Activated T-cell treated with anti-CD3 and anti-CD28 coated beads, Interleukin-2, amount 50 U/mL, for 24 hours (primary cell): Measurements from ENCODE around the gene SUPT7L.

Experiments used
- DNase-seq: peaks from one replicate; pipeline ENCODE4 v3.0.0-alpha.2; 2020
- H3K27ac Mint-ChIP-seq: 2 replicates; pipeline ENCODE4 v1.8.0; 2020; ENCODE audit warnings: mild to moderate bottlenecking, mixed read lengths
- H3K27me3 Mint-ChIP-seq: 2 replicates; pipeline ENCODE4 v1.8.0; 2020; ENCODE audit warnings: mixed read lengths
- H3K36me3 Mint-ChIP-seq: 2 replicates; pipeline ENCODE4 v1.8.0; 2020; ENCODE audit warnings: low read depth, mixed read lengths
- H3K4me1 Mint-ChIP-seq: 2 replicates; pipeline ENCODE4 v1.8.0; 2020; ENCODE audit warnings: low read depth, mixed read lengths
- H3K4me3 Mint-ChIP-seq: 2 replicates; pipeline ENCODE4 v1.8.0; 2020; ENCODE audit warnings: mild to moderate bottlenecking, moderate library complexity, mixed read lengths
- H3K9me3 Mint-ChIP-seq: 2 replicates; pipeline ENCODE4 v1.8.0; 2020; ENCODE audit warnings: mixed read lengths

Gene SUPT7L, protein sequence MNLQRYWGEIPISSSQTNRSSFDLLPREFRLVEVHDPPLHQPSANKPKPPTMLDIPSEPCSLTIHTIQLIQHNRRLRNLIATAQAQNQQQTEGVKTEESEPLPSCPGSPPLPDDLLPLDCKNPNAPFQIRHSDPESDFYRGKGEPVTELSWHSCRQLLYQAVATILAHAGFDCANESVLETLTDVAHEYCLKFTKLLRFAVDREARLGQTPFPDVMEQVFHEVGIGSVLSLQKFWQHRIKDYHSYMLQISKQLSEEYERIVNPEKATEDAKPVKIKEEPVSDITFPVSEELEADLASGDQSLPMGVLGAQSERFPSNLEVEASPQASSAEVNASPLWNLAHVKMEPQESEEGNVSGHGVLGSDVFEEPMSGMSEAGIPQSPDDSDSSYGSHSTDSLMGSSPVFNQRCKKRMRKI

DNA sequence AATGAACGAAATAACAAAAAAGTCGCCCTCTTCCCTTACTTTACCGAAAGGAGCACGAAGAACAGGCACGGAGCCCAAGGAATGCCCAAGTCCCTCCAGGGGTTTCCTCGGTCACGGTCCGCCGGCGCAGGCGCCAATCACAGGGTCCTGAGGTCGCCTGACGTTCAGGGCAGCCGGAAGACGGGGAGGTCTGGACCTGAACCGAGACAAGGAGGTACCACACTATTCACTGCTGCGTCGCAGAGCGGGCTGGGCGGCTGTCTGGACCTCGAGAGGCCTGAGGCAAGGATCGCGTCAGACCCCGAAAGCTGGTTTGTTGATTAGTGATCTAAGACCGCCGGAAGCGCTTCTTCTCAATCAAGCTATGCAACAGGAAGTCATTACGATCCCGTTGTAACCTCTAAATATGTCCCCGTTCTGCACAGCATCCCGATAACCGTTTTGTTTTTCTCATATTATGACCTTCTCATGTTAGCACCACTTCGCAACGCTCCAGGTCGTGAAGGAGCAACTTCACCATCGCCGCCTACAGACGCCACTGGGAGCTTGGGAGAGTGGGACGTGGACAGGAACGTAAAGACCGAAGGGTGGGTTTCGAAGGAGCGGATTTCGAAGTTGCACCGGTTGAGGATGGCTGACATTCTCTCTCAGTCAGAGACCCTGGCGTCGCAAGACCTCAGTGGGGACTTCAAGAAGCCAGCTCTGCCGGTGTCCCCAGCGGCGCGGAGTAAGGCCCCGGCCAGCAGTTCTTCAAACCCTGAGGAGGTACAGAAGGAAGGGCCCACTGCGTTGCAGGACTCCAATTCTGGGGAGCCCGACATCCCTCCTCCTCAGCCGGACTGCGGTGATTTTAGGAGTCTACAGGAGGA, at the start of gene SUPT7L, which contains the start of gene SLC4A1AP:
TSS of gene SUPT7L (minus strand) at position 330 of the 869 bp plus-strand sequence. CDS start 1,422 bp downstream, outside the sequence.
TSS of gene SLC4A1AP (plus strand) at position 605 of the 869 bp plus-strand sequence. CDS start at position 631, 26 bp downstream.
- Mint-ChIP-seq H3K9me3 (no peaks in the 10 kb centered on the region), H3K36me3 (peaks cover 83% of the 10 kb centered on the region), H3K27ac (peak within 1 kb of the TSS; percentile 100), H3K4me3 (peak within 1 kb of the TSS; percentile 100), H3K27me3 (no peaks in the 10 kb centered on the region), H3K4me1 (peaks cover 58% of the 10 kb centered on the region)
- DNase-seq = peak; percentile 86

DNA sequence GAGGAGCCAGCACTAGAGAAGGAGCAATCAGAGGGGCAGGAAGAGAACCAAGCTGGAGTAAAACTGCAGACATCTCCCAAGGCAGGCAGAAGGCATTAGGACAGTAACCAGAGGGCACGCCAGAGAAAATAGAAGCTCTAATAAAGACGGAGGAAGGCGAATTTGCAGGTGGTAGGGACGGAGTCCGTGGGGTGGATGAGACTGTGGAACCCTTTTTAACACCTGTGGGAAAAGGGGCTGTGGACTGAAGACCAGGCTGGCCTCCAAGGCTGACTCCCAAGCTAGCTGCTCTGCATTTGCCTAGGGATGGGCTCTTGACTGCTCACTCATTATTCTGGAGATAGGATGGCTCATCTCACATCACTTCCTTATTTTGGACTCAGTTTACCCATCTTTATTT, 49.8 kb upstream of the SUPT7L start:
- Mint-ChIP-seq H3K27ac (no peak overlapping the region), H3K36me3 (no peaks in the 10 kb centered on the region), H3K27me3 (peaks cover 11% of the 10 kb centered on the region), H3K4me3 (no peak overlapping the region), H3K4me1 (peaks cover 45% of the 10 kb centered on the region), H3K9me3 (no peaks in the 10 kb centered on the region)
- DNase-seq = no peak

DNA sequence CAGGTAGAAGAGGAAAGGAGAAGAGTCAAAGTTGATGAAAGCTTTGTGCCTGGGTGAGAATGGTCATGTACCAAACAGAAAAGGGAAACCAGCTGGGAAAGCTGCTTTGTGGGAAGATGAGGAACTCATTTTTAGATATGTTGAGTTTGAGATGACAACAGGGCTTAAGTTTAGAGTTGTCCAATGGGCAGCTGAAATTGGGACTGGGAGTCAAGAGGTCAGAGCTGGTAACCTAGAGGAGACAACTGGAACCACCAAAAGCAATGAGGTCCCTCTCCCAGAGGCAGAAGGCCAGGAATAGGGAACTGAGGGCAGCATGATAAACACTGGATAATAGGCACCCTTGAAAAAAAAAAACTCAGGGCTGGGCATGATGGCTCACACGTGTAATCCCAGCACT, 49.1 kb upstream of the SUPT7L start:
- Mint-ChIP-seq H3K9me3 (no peaks in the 10 kb centered on the region), H3K4me3 (no peak overlapping the region), H3K4me1 (peaks cover 43% of the 10 kb centered on the region), H3K27me3 (peaks cover 9% of the 10 kb centered on the region), H3K36me3 (no peaks in the 10 kb centered on the region), H3K27ac (no peak overlapping the region)
- no peak for DNase-seq

DNA sequence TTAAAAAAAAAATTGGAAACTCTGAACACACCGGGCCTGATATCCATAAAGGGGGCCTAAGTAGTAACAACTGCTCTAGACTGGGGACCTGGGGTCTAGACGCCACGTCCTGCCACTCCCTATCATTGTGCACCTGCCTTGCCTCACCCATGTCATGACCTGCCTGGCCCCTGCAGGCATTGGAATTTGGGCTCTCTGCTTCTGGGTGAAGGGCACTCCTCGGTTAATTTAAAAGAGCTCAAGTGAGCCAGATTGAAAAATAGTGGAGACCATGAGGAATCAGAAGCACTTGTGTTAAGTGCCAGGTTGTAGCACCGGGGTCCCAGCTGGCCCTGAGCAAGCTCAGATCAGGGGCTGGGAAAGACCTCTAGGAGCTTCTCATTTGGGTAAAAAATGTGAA, 48.4 kb upstream of the SUPT7L start:
- Mint-ChIP-seq H3K4me3 (no peak overlapping the region), H3K27me3 (peaks cover 5% of the 10 kb centered on the region), H3K27ac (no peak overlapping the region), H3K9me3 (no peaks in the 10 kb centered on the region), H3K36me3 (no peaks in the 10 kb centered on the region), H3K4me1 (peaks cover 38% of the 10 kb centered on the region)
- no peak for DNase-seq

DNA sequence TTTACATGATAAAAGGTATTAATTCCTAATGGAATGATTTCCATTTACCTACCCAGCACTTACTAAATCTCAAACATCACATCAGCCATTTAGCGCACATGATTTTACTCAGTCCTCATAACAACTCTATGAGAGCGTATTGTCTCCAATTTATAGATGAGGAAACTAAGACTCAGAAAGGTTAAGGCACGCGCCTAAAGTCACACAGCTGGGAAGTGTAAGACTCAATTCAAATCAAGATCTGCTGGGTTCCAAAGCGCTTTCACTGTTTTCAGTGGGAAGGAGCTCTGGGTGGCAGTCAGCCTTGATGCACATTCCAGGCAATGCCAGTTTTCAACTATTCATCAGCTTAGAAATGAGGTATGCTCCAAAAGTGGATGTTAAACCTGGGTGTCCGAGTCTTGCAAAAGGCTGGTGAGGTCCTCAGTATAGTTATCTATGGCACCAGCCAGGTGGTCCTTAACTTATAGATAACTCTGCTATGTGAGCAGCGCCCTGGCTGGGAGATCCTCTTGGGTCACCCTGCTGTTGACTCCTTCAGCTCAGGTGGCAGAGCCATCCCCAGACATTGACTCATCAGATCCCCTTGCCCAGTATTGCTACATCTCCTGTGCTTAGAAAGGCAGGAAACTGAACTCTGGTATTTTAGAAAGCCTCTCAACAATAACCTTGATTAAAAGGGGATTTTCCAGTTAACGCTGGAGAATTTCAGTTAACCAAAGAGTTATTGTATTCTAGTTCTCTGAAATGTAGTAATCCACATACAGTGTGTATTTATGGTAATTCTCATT, 47.4 kb upstream of the SUPT7L start:
- H3K27me3 Mint-ChIP-seq = no peaks in the 10 kb centered on the region
- peaks cover 37% of the 10 kb centered on the region for H3K4me1 Mint-ChIP-seq
- H3K4me3 Mint-ChIP-seq = no peak overlapping the region
- no peaks in the 10 kb centered on the region for H3K36me3 Mint-ChIP-seq
- H3K27ac Mint-ChIP-seq = no peak overlapping the region
- H3K9me3 Mint-ChIP-seq = no peaks in the 10 kb centered on the region
- no peak for DNase-seq

DNA sequence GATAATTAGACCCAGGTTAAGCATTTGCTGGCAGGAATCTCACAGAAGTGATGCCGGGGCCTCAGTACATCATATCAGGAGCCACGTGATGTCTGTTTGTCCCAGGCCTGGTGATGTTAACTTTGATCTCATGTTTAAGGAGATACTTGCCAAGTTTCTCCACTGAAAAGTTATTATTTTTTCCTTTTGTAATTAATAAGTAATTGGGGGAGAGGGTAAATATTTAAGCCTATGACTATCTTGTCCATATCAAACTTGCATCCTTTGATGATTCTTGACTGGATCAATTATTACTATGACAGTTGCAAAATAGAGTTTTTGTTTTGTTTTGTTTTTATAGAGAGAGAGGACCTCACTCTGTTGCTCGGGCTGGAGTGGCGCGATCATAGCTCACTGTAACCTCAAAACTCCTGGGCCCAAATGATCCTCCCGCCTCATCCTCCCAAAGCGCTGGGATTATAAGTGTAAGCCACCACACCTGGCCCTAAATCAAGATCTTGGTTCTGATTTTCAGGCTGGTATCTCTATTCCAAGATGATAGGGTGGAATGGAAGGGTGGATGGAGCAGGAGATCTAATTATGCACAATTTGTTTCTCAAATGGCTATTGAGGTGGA, 46.7 kb upstream of the SUPT7L start:
- H3K4me1 Mint-ChIP-seq = peaks cover 40% of the 10 kb centered on the region
- no peak for DNase-seq
- no peaks in the 10 kb centered on the region for H3K9me3 Mint-ChIP-seq
- no peak overlapping the region for H3K4me3 Mint-ChIP-seq
- no peaks in the 10 kb centered on the region for H3K27me3 Mint-ChIP-seq
- no peaks in the 10 kb centered on the region for H3K36me3 Mint-ChIP-seq
- no peak overlapping the region for H3K27ac Mint-ChIP-seq

DNA sequence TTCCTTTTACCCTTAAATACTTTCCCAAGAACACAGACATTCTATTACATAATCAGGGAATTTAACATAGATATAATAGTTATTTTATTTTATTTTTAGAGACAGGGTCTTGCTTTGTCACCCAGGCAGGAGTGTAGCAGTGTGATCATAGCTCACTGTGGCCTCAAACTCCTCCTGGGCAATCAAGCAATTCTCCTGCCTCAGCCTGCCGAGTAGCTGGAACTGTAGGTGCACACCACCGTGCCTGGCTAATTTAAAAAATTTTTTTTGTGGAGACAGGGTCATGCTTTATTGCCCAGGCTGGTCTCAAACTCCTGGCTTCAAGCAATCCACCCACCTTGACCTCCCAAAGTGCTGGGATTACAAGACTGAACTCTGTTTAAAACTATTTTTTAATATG, 45.9 kb upstream of the SUPT7L start:
- no peak overlapping the region for H3K27ac Mint-ChIP-seq
- H3K4me3 Mint-ChIP-seq = no peak overlapping the region
- peaks cover 38% of the 10 kb centered on the region for H3K4me1 Mint-ChIP-seq
- no peaks in the 10 kb centered on the region for H3K9me3 Mint-ChIP-seq
- no peak for DNase-seq
- no peaks in the 10 kb centered on the region for H3K36me3 Mint-ChIP-seq
- H3K27me3 Mint-ChIP-seq = no peaks in the 10 kb centered on the region

DNA sequence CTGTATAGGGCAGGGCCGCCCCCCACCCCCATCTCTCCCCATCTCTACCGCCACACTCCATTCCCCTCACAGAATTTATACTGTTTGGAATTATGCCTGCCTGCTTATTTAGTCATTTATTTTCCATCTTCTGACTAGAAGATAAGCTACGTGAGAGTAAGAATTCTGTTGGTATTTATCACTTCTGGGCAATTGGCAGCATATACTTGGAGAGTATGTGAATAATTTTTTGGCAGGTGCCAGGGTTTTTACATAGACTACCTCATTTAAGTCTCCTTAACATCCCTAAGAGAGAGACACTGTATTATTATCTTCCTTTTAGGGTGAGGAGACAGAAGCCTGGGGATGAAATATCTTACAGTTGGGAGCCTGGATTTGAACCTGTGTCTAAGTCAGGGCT, 45.3 kb upstream of the SUPT7L start:
- Mint-ChIP-seq H3K4me1 (peaks cover 43% of the 10 kb centered on the region), H3K27me3 (no peaks in the 10 kb centered on the region), H3K9me3 (no peaks in the 10 kb centered on the region)

DNA sequence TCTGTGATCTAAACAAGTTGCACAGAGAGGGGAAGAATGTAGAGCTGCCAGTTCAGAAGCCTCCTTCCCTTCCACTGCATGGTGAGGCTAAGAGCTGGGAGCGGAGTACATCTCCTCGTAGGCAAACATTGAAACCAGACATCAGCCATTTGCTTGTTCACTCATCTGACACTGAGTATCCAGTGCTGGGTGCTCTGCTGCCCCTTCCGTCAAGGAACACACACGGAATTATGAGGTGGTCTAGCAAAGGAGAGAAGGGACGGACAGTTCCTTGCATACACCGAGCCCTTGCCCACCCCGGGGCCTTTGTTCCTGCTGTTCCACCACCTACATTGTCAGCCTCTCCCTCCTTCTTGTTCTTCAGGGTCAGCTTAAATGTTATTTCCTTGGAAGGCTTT, 44.8 kb upstream of the SUPT7L start:
- peaks cover 46% of the 10 kb centered on the region for H3K4me1 Mint-ChIP-seq
- no peak overlapping the region for H3K4me3 Mint-ChIP-seq
- H3K9me3 Mint-ChIP-seq = no peaks in the 10 kb centered on the region
- DNase-seq = no peak
- H3K27ac Mint-ChIP-seq = no peak overlapping the region
- H3K27me3 Mint-ChIP-seq = no peaks in the 10 kb centered on the region
- no peaks in the 10 kb centered on the region for H3K36me3 Mint-ChIP-seq

More for the DNA sequence above, 45.3 kb upstream of the SUPT7L start:
- H3K36me3 Mint-ChIP-seq = no peaks in the 10 kb centered on the region
- no peak overlapping the region for H3K4me3 Mint-ChIP-seq
- no peak overlapping the region for H3K27ac Mint-ChIP-seq
- DNase-seq = no peak

DNA sequence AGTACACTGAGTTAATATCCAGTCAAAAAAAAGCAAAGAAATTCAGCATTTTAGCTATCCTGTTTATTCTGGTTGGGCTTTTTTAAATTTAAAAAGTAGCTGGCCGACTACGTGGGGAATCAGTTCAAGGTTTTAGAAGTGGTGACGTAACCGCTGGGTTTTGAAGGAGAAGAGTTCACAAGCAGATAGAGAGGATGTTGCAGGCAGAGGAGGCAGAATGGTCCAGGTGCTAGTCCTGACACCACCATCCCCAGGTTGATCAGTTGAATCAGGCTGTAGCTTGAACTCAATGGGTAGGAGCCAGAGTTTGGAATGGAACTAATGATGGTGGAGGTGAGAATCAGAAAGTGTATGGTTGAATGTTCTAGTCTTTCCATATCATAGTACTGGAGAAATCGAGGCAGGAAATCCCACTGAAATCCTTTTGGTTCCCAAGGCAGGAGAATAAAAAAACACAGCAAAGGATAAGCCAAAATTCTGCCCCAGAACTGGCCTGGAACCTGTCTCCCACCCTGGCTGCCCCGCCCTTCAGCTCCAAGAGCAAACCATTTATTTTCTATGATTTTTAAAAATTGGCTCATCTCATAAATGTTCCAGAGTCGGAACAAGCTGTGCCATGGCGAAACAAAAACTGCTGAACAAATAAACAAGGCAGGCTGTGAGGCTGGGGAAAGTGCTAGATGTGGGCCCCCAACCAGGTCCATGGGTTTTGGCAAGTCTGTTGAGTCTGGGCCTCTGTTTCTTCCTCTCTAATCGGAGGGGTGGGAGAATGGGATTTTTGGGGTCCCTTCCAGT, 44.2 kb upstream of the SUPT7L start:
- Mint-ChIP-seq H3K4me3 (no peak overlapping the region), H3K27me3 (no peaks in the 10 kb centered on the region), H3K27ac (no peak overlapping the region), H3K9me3 (no peaks in the 10 kb centered on the region), H3K4me1 (peaks cover 46% of the 10 kb centered on the region), H3K36me3 (no peaks in the 10 kb centered on the region)
- DNase-seq = no peak

DNA sequence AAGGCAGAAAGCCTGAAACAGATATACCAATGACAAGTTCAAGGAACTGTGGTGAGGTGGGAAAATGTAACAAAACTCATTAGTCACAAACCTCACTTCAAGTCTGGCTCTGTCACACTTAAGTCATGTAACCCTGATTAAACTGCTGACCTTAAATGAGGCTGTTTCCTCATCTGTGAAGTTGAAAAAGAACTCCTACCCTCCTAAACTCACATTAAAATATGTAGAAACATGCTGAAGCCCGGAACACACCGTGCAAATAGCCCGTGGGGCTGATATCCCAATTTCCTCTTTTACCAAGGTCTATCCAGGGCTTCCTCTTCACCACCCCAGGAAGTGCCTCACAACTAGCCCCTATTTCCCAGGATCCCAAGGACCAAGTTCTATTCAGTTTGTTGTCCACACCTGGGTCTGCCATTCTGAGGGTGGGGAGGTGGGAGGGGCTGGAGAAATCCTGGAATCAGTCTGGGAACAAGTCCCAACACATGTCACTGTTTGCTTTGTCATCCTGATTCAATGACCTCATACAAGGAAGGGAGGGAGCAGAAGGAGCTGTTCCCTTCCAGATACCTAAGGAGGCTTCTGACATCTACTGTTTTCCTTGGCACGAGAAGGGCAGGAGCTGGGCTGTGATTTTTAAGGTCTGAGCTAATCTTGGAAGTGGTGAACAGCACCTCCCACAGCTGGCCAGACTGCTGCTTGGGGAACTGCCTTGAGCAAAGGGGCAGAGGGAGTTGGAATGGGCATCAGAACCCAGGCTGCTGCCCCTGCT, 42.6 kb upstream of the SUPT7L start:
- peaks cover 31% of the 10 kb centered on the region for H3K4me1 Mint-ChIP-seq
- DNase-seq = no peak
- no peaks in the 10 kb centered on the region for H3K27me3 Mint-ChIP-seq
- H3K9me3 Mint-ChIP-seq = no peaks in the 10 kb centered on the region
- H3K27ac Mint-ChIP-seq = peak overlapping the region; percentile 86
- H3K36me3 Mint-ChIP-seq = no peaks in the 10 kb centered on the region
- no peak overlapping the region for H3K4me3 Mint-ChIP-seq

DNA sequence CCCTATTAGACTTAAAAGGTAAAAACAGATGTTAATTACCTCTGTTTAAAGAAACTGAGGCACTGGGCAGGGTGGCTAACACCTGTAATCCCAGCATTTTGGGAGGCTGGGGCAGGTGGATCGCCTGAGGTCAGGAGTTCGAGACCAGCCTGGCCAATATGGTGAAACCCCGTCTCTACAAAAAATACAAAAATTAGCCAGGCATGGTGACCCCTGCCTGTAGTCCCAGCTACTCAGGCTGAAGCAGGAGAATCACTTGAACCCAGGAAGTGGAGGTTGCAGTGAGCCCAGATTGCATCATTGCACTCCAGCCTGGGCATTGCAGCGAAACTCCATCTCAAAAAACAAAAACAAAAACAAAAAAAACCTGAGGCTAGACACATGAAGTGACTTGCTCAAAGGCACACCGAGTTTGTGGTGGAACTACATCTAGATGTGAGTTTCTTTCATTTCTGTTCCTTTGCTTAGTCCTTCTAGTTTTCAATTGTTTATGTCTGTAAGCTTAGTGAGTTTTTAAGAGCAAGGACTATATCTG, 41.0 kb upstream of the SUPT7L start:
- no peaks in the 10 kb centered on the region for H3K36me3 Mint-ChIP-seq
- no peaks in the 10 kb centered on the region for H3K9me3 Mint-ChIP-seq
- no peaks in the 10 kb centered on the region for H3K27me3 Mint-ChIP-seq
- H3K27ac Mint-ChIP-seq = no peak overlapping the region
- peaks cover 25% of the 10 kb centered on the region for H3K4me1 Mint-ChIP-seq
- DNase-seq = no peak
- no peak overlapping the region for H3K4me3 Mint-ChIP-seq
